Omental fat pad (tissue), 4 donors: Measurements from ENCODE around the gene OLFML3. TPM values are rescaled to one million over a fixed set of nuclear protein-coding genes. Genes with fewer than 3 reads are reported as not detected.

Experiments
- ATAC-seq: fragments of 150-250 bp; one replicate; pipeline ENCODE4 v1.9.1; 2016; ENCODE audit warnings: mild to moderate bottlenecking, moderate library complexity; ENCODE audit not compliant: low FRiP score
- DNase-seq: peaks from one replicate; pipeline ENCODE4 v3.0.0-alpha.2; 2019; ENCODE audit warnings: low spot score
- CTCF ChIP-seq, 3 donors: fragments of 450-650 bp; IDR thresholded peaks; one replicate each; pipeline ENCODE4 v1.5.1; 2016 to 2017; ENCODE audit warnings: antibody characterized with exemption in 3 of 3, mild to moderate bottlenecking in 3 of 3, moderate library complexity in 2 of 3
- total RNA-seq, 4 donors: library from RNA; depleted of rRNA; stranded (reverse); fragments of >200 nt; gene quantifications; one replicate each; pipeline ENCODE4 v1.1.0, GENCODE V29; 2016

The OLFML3 gene
- total RNA-seq, 4 donors from 2014 or later: 54.4 to 173 (median 90.6) TPM

GRCh38 chr1:113950908-113951307 is 28.4 kb upstream of the OLFML3 start:
- DNase-seq (no peak), ATAC-seq (no peak)
- TF ChIP-seq CTCF (IDR thresholded peaks at IDR 0.05): no peak

GRCh38 chr1:113951719-113952118 is 27.6 kb upstream of the OLFML3 start:
- TF ChIP-seq CTCF (IDR thresholded peaks at IDR 0.05): no peak

GRCh38 chr1:113957984-113958383 is 21.3 kb upstream of the OLFML3 start:
- DNase-seq: no peak
- ATAC-seq: no peak
- no peak for TF ChIP-seq CTCF (IDR thresholded peaks at IDR 0.05)

More at GRCh38 chr1:113951719-113952118, 27.6 kb upstream of the OLFML3 start:
- ATAC-seq (no peak), DNase-seq (no peak)

GRCh38 chr1:113958691-113959090 is 20.6 kb upstream of the OLFML3 start:
- TF ChIP-seq CTCF (IDR thresholded peaks at IDR 0.05): no peak
- DNase-seq (no peak), ATAC-seq (no peak)

- no peak for ATAC-seq
- TF ChIP-seq CTCF (IDR thresholded peaks at IDR 0.05): no peak
- no peak for DNase-seq
Observed at GRCh38 chr1:113963281-113963906, 15.9 kb upstream of the OLFML3 start.

GRCh38 chr1:113965703-113966412 is 13.4 kb upstream of the OLFML3 start:
- DNase-seq (no peak), ATAC-seq (no peak)
- TF ChIP-seq CTCF (IDR thresholded peaks at IDR 0.05): no peak

GRCh38 chr1:113972954-113973353 is 6.3 kb upstream of the OLFML3 start:
- ATAC-seq: no peak

More at GRCh38 chr1:113972954-113973353, 6.3 kb upstream of the OLFML3 start:
- no peak for DNase-seq
- TF ChIP-seq CTCF (IDR thresholded peaks at IDR 0.05): no peak
